ENCODE data around the gene PACS2.
"Not testable (repeated sequence)": the region's sequence is repeated elsewhere in the genome, so short reads cannot be mapped to it uniquely, and the experiment has no call there.

Gene PACS2

GRCh38 chr14:105315941-105316576 is 1.5 kb downstream of the PACS2 start:
- DNase-seq = no peak

GRCh38 chr14:105316577-105316941 is 2.0 kb downstream of the PACS2 start:
- no peak for DNase-seq

DNA sequence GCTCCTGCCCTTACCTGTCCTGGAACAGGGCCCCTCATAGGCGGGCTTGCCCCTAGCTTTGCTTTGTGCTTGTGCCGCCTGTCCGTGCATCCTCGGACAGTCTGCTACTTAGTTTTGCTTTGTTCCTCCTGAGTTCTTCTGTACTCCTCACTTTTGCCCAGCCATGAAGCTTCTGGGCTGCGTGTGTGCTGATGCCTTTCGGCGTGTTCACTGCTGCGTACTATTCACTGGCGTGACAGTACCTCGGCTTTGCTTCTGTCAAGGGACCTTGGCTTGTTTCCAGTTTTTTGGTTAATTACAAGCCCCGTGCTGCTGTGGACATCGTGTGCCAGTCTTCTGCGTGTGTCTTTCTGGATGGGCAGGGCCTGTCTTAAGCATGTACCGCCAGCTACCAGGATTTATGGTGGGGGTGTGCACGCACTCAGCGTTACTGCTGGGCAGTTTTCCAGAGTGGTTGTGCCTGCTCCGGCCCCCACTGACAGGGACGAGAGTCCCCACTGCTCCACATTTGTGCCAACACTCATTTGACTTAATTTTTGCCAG is 2.5 kb downstream of the PACS2 start:
- no peak for DNase-seq

DNA sequence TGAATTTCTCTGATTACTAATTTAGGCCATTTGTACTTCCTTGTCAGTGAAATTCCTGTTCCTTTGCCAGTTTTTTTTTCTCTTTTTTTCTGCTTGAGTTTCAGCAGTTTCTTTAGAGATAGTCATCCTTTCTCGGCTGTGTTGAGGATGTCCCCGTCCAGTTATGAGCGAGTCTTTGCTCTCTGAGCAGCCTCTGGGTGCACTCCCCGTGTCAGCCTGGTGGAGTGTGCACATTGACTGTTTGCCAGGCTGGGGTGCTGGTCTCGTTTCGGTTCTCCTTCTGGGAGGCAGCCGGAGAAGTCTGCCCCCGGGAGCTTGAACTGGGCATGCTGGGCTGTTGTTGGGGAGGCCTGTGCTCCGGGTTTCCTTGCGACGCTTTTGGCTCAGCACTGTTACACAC is 3.0 kb downstream of the PACS2 start:
- DNase-seq = no peak

GRCh38 chr14:105322791-105323556 is 8.4 kb downstream of the PACS2 start:
- DNase-seq = no peak

GRCh38 chr14:105323663-105324062 is 9.1 kb downstream of the PACS2 start:
- no peak for DNase-seq

DNA sequence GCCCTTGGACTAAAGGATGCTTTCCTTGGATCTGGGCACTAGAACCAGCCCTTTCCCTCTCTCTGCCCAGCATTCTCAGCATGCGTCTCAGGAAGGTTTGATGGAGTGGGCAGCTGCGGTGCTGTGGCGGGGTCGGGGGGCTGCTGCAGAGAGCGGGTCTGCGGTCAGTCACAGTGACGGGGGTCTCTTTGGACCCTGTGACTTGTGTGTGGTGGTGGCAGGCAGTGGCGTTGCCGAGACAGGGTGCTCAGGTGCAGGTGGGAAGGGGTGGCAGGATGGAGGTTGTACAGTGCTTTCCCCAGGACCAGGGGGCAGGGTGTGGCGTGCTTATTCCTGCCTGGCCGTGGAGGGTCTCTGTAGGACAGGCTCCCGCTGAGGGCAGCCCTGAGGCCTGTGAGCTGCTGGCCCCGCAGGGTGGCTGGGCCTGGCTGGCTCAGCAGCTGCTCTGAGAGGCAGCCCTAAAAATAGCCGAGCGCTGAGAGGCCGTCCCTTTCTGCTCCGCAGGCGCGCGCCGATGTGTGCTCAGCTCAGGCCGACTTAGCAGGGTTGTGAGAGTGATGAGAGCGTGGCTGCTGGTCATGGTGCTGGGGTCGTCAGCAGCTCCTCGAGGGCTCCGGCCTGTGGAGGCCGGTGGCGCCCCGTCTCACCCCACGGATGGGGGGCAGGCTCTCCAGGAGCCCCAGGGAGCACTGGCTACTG is 9.7 kb downstream of the PACS2 start:
- DNase-seq = no peak

DNA sequence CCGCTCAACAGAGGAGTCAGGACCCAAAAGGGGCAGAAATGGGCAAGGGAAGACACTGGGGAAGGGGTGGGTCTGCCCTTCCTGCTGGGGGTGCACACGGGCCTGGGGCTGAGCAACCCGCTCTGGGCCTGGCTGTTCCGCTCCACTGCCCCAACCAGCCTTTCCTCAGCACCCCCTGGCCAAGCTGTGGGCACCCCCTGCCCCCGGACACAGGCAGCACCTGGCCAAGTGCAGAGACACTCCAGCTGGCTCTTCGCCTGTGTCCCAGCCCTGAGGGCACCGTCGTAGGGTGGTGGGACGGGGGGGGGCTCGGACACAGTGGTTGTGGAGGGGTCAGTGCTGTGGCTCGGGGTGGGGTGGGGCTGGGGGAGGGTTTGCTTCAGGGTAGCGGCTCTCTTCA is 10.3 kb downstream of the PACS2 start:
- DNase-seq = no peak

GRCh38 chr14:105325303-105325702 is 10.8 kb downstream of the PACS2 start:
- DNase-seq = no peak

GRCh38 chr14:105325716-105326567 is 11.4 kb downstream of the PACS2 start:
- no peak for DNase-seq

DNA sequence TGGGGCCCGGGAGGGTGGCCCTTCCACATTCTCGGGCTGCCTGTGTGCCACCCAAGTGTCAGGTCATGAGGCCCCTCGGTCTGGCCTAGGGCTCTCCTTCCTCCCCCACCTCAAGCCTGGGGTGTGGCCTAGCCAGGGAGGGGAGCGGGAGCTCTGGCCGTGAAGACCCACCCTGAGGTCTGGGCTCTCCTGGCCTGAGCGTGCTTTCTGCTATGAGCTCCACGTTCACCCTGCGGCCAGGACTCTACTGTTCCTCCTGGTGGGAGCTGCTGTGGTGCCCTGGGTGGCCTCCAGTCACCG is 12.0 kb downstream of the PACS2 start:
- DNase-seq = no peak

DNA sequence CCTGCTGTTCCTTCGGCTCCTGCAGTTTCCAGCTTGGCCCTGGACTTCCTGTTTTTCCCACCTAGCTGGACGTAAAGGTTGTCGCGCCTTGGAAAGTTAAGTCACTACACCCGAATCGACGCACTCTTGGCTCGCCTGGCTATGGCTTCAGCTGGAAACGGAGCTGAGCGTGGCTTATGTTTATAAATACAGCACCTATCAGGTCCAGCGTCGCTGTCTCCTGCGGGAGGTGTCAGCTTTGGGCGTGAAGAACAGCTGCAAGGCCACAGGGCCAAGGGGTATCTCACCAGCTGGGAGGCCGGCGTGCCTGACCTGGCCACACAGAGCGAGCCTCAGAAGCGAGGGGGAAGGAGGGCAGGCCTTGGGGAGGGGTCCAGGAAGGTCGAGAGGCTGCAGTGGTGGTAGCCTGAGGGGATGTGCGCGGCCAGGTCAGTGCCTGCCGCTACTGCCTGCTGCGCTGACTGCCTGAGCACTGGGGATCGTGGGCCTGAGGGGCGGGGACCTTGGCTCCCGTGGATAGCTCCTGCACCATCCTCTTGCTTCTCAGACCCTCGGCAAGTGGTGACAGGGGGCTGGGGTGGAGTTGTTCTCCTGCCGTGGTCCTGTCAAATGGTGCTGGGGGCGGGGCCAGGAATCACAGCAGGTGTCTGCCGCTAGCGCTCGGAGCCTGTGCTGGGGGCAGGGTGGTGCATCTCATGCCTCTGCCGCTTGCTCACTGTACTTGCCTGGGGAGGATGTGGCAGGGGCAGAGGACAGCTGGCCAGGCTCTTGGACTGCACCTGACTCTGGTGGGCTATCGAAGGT is 12.5 kb downstream of the PACS2 start:
- DNase-seq = no peak

GRCh38 chr14:105327695-105328045 is 13.1 kb downstream of the PACS2 start:
- DNase-seq = not testable (repeated sequence)

DNA sequence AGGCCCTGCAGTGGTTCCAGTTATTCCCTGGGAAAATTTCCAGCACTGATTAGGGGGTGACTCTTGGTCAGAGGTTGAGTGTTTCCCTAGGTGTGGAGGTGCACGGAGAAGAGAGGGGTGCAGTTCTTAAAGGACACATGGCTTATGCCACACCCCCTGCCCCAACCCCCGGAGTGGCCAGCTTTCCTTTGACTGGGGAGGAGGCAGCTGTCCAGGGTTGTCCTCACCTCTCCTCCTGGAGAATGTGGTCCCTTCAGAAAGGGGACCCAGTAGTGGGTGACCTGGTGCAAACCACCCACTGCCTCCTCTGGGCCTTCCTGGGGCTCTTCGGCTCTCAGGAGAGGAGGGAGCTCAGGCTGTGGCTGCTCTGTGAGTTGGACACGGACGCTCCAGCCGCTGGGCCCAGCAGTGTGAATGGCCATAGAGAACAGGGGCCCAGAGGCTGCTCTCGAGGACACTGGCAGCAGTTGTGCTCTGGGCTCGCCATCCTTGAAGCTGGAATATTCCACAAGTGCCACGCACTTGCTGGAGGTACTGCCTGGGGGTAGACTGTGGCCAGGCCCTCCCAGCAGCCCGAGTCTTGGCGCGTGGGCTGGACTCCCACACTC is 13.6 kb downstream of the PACS2 start:
- no peak for DNase-seq

GRCh38 chr14:105328678-105329390 is 14.3 kb downstream of the PACS2 start:
- DNase-seq = no peak

GRCh38 chr14:105329411-105330150 is 15.0 kb downstream of the PACS2 start:
- DNase-seq = no peak

DNA sequence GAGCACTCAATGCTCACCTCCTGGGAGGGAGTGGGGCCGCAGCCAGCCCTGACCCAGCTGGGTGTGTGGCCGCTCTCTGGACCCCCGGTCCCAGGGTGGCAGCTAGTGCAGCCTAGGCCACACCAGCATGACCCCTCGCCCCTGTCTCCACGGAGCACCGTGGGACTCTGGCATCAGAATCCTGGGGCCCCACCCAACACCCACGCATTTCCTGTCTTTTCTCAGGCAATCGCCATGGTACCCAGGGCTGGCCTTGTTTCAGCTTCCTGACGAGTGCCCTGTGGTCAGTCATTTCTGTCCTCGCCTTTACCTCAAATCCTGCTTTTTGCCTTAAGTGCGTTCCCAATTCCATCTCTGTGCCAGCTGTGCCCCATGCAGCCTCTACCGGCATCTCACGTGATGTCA is 15.9 kb downstream of the PACS2 start:
- no peak for DNase-seq

DNA sequence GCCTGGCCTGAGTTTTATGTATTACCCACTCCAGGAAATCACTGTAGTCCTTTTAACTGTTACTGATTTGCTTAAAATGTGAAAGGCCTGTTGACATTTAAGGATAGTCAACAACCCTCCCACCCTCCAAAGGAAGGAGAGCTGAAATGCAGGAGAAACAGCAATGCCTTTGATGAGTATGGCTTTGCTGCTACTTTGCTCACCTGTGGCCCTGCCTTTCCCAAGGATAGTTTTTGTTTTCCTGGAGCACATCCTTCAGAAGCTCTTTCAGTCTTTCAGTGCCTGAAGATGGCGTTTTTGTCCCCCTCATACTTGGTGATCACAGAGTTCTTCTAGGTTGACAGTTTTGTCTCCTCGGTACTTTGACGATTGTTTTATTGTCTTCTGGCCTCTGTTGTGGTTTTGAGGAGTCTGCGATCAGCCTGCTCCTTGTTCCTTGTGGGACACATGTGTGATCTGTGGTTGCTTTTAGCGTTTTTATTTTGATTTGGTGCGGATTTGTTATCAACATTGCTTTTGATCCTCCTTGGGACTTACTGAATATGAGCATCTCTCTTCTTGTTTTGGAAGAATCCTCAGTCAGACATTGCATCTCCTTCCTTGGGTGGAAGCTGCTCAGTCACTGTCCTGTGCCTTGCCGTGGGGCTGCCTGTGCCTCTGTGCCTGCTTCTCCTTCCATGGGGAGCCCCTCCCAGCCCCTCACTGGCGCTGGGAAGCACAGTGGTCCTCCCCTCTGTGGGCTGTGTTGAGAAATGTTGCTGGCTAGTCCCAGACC is 17.2 kb downstream of the PACS2 start:
- DNase-seq = no peak

- no peak for DNase-seq
Observed at GRCh38 chr14:105332350-105332874, 17.9 kb downstream of the PACS2 start.

All from NCI-H1930 (cell line).